ENCODE results near the gene NCKAP5. TPM values are rescaled to one million over a fixed set of nuclear protein-coding genes. Genes with fewer than 3 reads are reported as not detected.

Gene NCKAP5
- total and polyA plus RNA-seq, 11 donors = 0.51 to 10.5 (median 5.2) TPM

DNA sequence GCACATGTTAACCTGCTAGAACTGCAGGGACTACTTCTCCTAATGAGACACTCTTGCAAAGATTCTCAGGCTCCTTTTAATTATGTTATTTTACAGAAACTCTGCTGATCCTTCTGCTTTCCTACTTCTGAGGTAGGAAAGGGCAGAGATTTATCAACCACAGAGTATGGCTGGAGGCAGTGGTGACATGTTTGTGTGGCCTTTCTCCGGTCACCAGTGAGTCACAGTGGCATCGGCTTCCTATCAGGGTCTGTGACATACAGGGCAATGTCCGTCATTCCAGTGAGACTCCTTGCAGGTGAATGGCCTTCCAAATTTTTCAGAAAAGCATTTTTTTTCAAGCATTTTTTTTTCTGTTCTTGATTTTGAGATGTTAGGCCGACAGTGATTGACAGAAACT, 717.6 kb downstream of the NCKAP5 start:
- 92 to 95% (median 94%) methylated on average over 4 of the region's 4 CpGs for WGBS, 4 donors
- H3K4me3 ChIP-seq = no peak overlapping the region
- no peak for TF ChIP-seq POLR2A (IDR thresholded peaks at IDR 0.05)
- H3K4me1 ChIP-seq = no peaks in the 10 kb centered on the region
- H3K27me3 ChIP-seq = no peaks in the 10 kb centered on the region
- no peaks in the 10 kb centered on the region for H3K9me3 ChIP-seq
- DNase-seq = no peak
- intact Hi-C loops (cut with DNase I) = no loop called here
- no peaks in the 10 kb centered on the region for H3K36me3 ChIP-seq
- ATAC-seq = no peak
- no peak overlapping the region for H3K27ac ChIP-seq

- DNase-seq = no peak
Measured at GRCh38 chr2:132849118-132849517, 719.1 kb downstream of the NCKAP5 start.

DNA sequence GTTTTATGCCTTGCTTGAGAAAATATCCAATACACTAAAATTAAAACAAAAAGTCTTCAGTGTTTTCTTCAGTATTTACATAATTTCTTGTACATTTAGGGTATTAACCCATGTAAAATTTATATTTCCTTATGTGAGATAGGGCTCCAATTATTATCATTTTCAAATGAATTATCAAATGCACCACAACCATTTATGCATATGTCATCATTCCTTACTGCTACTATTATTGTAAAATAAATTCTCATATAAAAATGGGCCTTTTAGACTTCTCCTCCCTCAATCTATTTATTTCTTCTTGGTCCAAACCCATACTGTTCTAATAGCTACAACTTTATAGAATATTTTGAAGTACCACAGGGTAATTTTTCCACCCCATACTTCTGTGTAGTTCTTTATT, 722.9 kb downstream of the NCKAP5 start:
- ATAC-seq (no peak), DNase-seq (no peak)
- H3K4me3 ChIP-seq = no peak overlapping the region
- H3K36me3 ChIP-seq = no peaks in the 10 kb centered on the region
- no peak overlapping the region for H3K27ac ChIP-seq
- TF ChIP-seq, protein P1, sequence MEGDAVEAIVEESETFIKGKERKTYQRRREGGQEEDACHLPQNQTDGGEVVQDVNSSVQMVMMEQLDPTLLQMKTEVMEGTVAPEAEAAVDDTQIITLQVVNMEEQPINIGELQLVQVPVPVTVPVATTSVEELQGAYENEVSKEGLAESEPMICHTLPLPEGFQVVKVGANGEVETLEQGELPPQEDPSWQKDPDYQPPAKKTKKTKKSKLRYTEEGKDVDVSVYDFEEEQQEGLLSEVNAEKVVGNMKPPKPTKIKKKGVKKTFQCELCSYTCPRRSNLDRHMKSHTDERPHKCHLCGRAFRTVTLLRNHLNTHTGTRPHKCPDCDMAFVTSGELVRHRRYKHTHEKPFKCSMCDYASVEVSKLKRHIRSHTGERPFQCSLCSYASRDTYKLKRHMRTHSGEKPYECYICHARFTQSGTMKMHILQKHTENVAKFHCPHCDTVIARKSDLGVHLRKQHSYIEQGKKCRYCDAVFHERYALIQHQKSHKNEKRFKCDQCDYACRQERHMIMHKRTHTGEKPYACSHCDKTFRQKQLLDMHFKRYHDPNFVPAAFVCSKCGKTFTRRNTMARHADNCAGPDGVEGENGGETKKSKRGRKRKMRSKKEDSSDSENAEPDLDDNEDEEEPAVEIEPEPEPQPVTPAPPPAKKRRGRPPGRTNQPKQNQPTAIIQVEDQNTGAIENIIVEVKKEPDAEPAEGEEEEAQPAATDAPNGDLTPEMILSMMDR (IDR thresholded peaks at IDR 0.05) = no peak
- no peak for TF ChIP-seq POLR2A (IDR thresholded peaks at IDR 0.05)
- no peaks in the 10 kb centered on the region for H3K27me3 ChIP-seq
- H3K9me3 ChIP-seq = no peaks in the 10 kb centered on the region
- intact Hi-C loops (cut with DNase I) = no loop called here
- no peaks in the 10 kb centered on the region for H3K4me1 ChIP-seq

More at GRCh38 chr2:132849118-132849517, 719.1 kb downstream of the NCKAP5 start:
- 86 to 97% (median 95%) methylated on average over 1 of the region's 1 CpG for WGBS, 4 donors
- H3K36me3 ChIP-seq = no peaks in the 10 kb centered on the region
- H3K27me3 ChIP-seq = no peaks in the 10 kb centered on the region
- no peaks in the 10 kb centered on the region for H3K9me3 ChIP-seq
- H3K4me1 ChIP-seq = no peaks in the 10 kb centered on the region
- H3K27ac ChIP-seq = no peak overlapping the region
- peak in 1 of 4 donors; percentile 22 for ATAC-seq
- intact Hi-C loops (cut with DNase I) = no loop called here
- no peak for TF ChIP-seq POLR2A (IDR thresholded peaks at IDR 0.05)
- TF ChIP-seq, protein P1 (IDR thresholded peaks at IDR 0.05) = no peak
- H3K4me3 ChIP-seq = no peak overlapping the region

GRCh38 chr2:132844585-132844984, 723.7 kb downstream of the NCKAP5 start:
- WGBS, 4 donors = 78 to 92% (median 87%) methylated on average over 4 of the region's 4 CpGs
- TF ChIP-seq POLR2A (IDR thresholded peaks at IDR 0.05) = no peak
- TF ChIP-seq, protein P1 (IDR thresholded peaks at IDR 0.05) = no peak
- ATAC-seq = no peak
- Histone ChIP-seq H3K27me3 (no peaks in the 10 kb centered on the region), H3K4me1 (no peaks in the 10 kb centered on the region), H3K4me3 (no peak overlapping the region), H3K9me3 (no peaks in the 10 kb centered on the region), H3K36me3 (no peaks in the 10 kb centered on the region), H3K27ac (no peak overlapping the region)
- no peak for DNase-seq
- intact Hi-C loops (cut with DNase I) = no loop called here

DNA sequence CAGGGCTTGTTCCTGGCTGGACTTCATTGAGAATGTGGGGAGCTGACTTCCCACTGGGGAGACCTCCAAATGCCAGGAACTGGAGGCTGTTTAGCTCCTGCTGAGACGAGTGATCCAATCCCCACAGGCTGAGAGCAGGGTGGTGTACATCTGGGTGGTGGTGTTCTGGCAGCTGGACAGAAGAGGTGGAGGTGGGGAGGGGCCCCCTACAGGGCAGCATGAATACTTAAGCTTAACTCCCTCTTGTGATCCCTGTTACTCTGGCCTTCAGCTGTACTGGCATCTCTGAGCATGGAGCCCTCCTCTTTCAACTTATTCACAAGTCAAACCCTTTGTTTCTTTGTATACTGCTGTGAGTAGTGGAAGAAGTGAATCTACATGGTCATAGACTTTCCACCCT, 730.5 kb downstream of the NCKAP5 start:
- H3K4me3 ChIP-seq = no peak overlapping the region
- no peaks in the 10 kb centered on the region for H3K4me1 ChIP-seq
- intact Hi-C loops (cut with DNase I) = no loop called here
- no peak for DNase-seq
- no peaks in the 10 kb centered on the region for H3K27me3 ChIP-seq
- no peak overlapping the region for H3K27ac ChIP-seq
- H3K9me3 ChIP-seq = peaks cover 0 to 18% (median 0%) of the 10 kb centered on the region in 12 donors
- ATAC-seq = no peak
- H3K36me3 ChIP-seq = no peaks in the 10 kb centered on the region
- TF ChIP-seq POLR2A (IDR thresholded peaks at IDR 0.05) = no peak
- TF ChIP-seq, protein P1 (IDR thresholded peaks at IDR 0.05) = no peak
- 55 to 100% (median 89%) methylated on average over 1 of the region's 1 CpG for WGBS, 4 donors
